ENCODE data around the gene NTM.

NTM gene

GRCh38 chr11:131428853-131429252 is 58.4 kb downstream of the NTM start:
- POLR2A ChIA-PET, result no interaction called here
- no peak for DNase-seq (ENCODE audit: extremely low spot score)
- TF ChIP-seq SUZ12 (IDR thresholded peaks at IDR 0.05) (no peak), HDGF (IDR thresholded peaks at IDR 0.05; ENCODE audit: borderline replicate concordance) (no peak), FOXA1 (IDR thresholded peaks at IDR 0.05) (no peak), TARDBP (IDR thresholded peaks at IDR 0.05) (no peak), LEF1 (IDR thresholded peaks at IDR 0.05; ENCODE audit: borderline replicate concordance) (no peak)
- CTCF ChIA-PET, result no interaction called here

GRCh38 chr11:131430473-131431208 is 60.2 kb downstream of the NTM start:
- ChIA-PET CTCF (no interaction called here), POLR2A (no interaction called here)
- TF ChIP-seq ZNF384 (IDR thresholded peaks at IDR 0.05) (no peak), PKNOX1 (IDR thresholded peaks at IDR 0.05) (no peak), SUZ12 (IDR thresholded peaks at IDR 0.05) (no peak), LEF1 (IDR thresholded peaks at IDR 0.05; ENCODE audit: borderline replicate concordance) (no peak), FOXM1 (IDR thresholded peaks at IDR 0.05; ENCODE audit: borderline replicate concordance) (no peak), TARDBP (IDR thresholded peaks at IDR 0.05) (no peak), FOXK2 (IDR thresholded peaks at IDR 0.05) (no peak), BHLHE40 (IDR thresholded peaks at IDR 0.05; ENCODE audit: borderline replicate concordance) (no peak)
- DNase-seq (ENCODE audit: extremely low spot score), result no peak

GRCh38 chr11:131441051-131441810 is 70.8 kb downstream of the NTM start:
- DNase-seq (ENCODE audit: extremely low spot score), result no peak
- TF ChIP-seq SUZ12 (IDR thresholded peaks at IDR 0.05) (no peak), TARDBP (IDR thresholded peaks at IDR 0.05) (no peak), FOXA1 (IDR thresholded peaks at IDR 0.05) (no peak), FOXM1 (IDR thresholded peaks at IDR 0.05; ENCODE audit: borderline replicate concordance) (no peak), SP1 (IDR thresholded peaks at IDR 0.05) (no peak), CTBP1 (IDR thresholded peaks at IDR 0.05; ENCODE audit: borderline replicate concordance) (no peak), ZNF384 (IDR thresholded peaks at IDR 0.05) (no peak), BHLHE40 (IDR thresholded peaks at IDR 0.05; ENCODE audit: borderline replicate concordance) (no peak), NFRKB (IDR thresholded peaks at IDR 0.05) (no peak), ELF4 (IDR thresholded peaks at IDR 0.05) (no peak)
- CTCF ChIA-PET, result no interaction called here
- POLR2A ChIA-PET, result no interaction called here

- POLR2A ChIA-PET, result no interaction called here
- TF ChIP-seq FOXA1 (IDR thresholded peaks at IDR 0.05) (no peak), BHLHE40 (IDR thresholded peaks at IDR 0.05; ENCODE audit: borderline replicate concordance) (no peak), SP1 (IDR thresholded peaks at IDR 0.05) (no peak), TARDBP (IDR thresholded peaks at IDR 0.05) (no peak), NFRKB (IDR thresholded peaks at IDR 0.05) (no peak), FOXM1 (IDR thresholded peaks at IDR 0.05; ENCODE audit: borderline replicate concordance) (no peak), ELF4 (IDR thresholded peaks at IDR 0.05) (no peak), HDGF (IDR thresholded peaks at IDR 0.05; ENCODE audit: borderline replicate concordance) (no peak), LEF1 (IDR thresholded peaks at IDR 0.05; ENCODE audit: borderline replicate concordance) (no peak), PKNOX1 (IDR thresholded peaks at IDR 0.05) (no peak)
- DNase-seq (ENCODE audit: extremely low spot score), result no peak
- CTCF ChIA-PET, result no interaction called here
Measured at GRCh38 chr11:131446590-131447275, 76.3 kb downstream of the NTM start.

GRCh38 chr11:131447277-131447815 is 76.9 kb downstream of the NTM start:
- no peak for DNase-seq (ENCODE audit: extremely low spot score)
- ChIA-PET POLR2A (no interaction called here), CTCF (no interaction called here)
- TF ChIP-seq L3MBTL2 (conservative IDR thresholded peaks at IDR 0.05), result no peak
- TF ChIP-seq ELF4 (IDR thresholded peaks at IDR 0.05), result no peak
- no peak for TF ChIP-seq FOXM1 (IDR thresholded peaks at IDR 0.05; ENCODE audit: borderline replicate concordance)
- TF ChIP-seq CTBP1 (IDR thresholded peaks at IDR 0.05; ENCODE audit: borderline replicate concordance), result no peak
- TF ChIP-seq LEF1 (IDR thresholded peaks at IDR 0.05; ENCODE audit: borderline replicate concordance), result no peak
- TF ChIP-seq ARNT (IDR thresholded peaks at IDR 0.05), result no peak
- TF ChIP-seq NFRKB (IDR thresholded peaks at IDR 0.05), result no peak
- no peak for TF ChIP-seq HDGF (IDR thresholded peaks at IDR 0.05; ENCODE audit: borderline replicate concordance)
- TF ChIP-seq FOXK2 (IDR thresholded peaks at IDR 0.05), result no peak
- no peak for TF ChIP-seq BHLHE40 (IDR thresholded peaks at IDR 0.05; ENCODE audit: borderline replicate concordance)
- TF ChIP-seq SP1 (IDR thresholded peaks at IDR 0.05), result no peak
- TF ChIP-seq ZNF384 (IDR thresholded peaks at IDR 0.05), result no peak
- no peak for TF ChIP-seq FOXA1 (IDR thresholded peaks at IDR 0.05)
- TF ChIP-seq TARDBP (IDR thresholded peaks at IDR 0.05), result no peak

GRCh38 chr11:131447898-131448297 is 77.5 kb downstream of the NTM start:
- DNase-seq (ENCODE audit: extremely low spot score), result no peak
- ChIA-PET CTCF (no interaction called here), POLR2A (no interaction called here)
- TF ChIP-seq HDGF (IDR thresholded peaks at IDR 0.05; ENCODE audit: borderline replicate concordance), result no peak
